ENCODE results near the gene BEX3. TPM values are rescaled to one million over a fixed set of nuclear protein-coding genes. Genes with fewer than 3 reads are reported as not detected.
A peak's percentile ranks its signal among the peaks of the same experiment; 100 is the strongest.
"Not testable (repeated sequence)": the region's sequence is repeated elsewhere in the genome, so short reads cannot be mapped to it uniquely, and the experiment has no call there.

The BEX3 gene
- total RNA-seq, 1 donor from 2014 or later: 158 TPM

GRCh38 chrX:103372886-103373285 is 3.5 kb upstream of the BEX3 start:
- ATAC-seq: no peak
- intact Hi-C loops (cut with DNase I): no loop called here
- no peak for DNase-seq (ENCODE audit: missing footprints)

- DNase-seq (ENCODE audit: missing footprints): no peak
- no peak for ATAC-seq
- intact Hi-C loops (cut with DNase I): no loop called here
Observed at GRCh38 chrX:103373581-103373980, 2.8 kb upstream of the BEX3 start.

- intact Hi-C loops (cut with DNase I): no loop called here
- ATAC-seq (peak; percentile 57), DNase-seq (ENCODE audit: missing footprints) (no peak)
Observed at GRCh38 chrX:103376979-103377324, 614 bp downstream of the BEX3 start.

- ATAC-seq (no peak), DNase-seq (ENCODE audit: missing footprints) (no peak)
- intact Hi-C loops (cut with DNase I): no loop called here
Observed at GRCh38 chrX:103378990-103379389, 2.7 kb downstream of the BEX3 start.

- DNase-seq (ENCODE audit: missing footprints) (no peak), ATAC-seq (no peak)
- intact Hi-C loops (cut with DNase I): no loop called here
Observed at GRCh38 chrX:103382877-103383276, 6.5 kb downstream of the BEX3 start.

GRCh38 chrX:103384672-103385071 is 8.3 kb downstream of the BEX3 start:
- intact Hi-C loops (cut with DNase I): no loop called here
- ATAC-seq: no peak
- DNase-seq (ENCODE audit: missing footprints): no peak

- DNase-seq (ENCODE audit: missing footprints); ATAC-seq; intact Hi-C loops (cut with DNase I): not testable (repeated sequence)
Observed at GRCh38 chrX:103385283-103385830, 9.0 kb downstream of the BEX3 start.

GRCh38 chrX:103386332-103386731 is 10.0 kb downstream of the BEX3 start:
- DNase-seq (ENCODE audit: missing footprints) (no peak), ATAC-seq (no peak)
- intact Hi-C loops (cut with DNase I): no loop called here

GRCh38 chrX:103393487-103393886 is 17.1 kb downstream of the BEX3 start:
- intact Hi-C loops (cut with DNase I): no loop called here
- ATAC-seq (no peak), DNase-seq (ENCODE audit: missing footprints) (no peak)

- intact Hi-C loops (cut with DNase I): no loop called here
- no peak for ATAC-seq
- no peak for DNase-seq (ENCODE audit: missing footprints)
Observed at GRCh38 chrX:103396186-103396585, 19.8 kb downstream of the BEX3 start.

- no peak for ATAC-seq
- no peak for DNase-seq (ENCODE audit: missing footprints)
- intact Hi-C loops (cut with DNase I): no loop called here
Observed at GRCh38 chrX:103396660-103397059, 20.3 kb downstream of the BEX3 start.

- DNase-seq (ENCODE audit: missing footprints) (no peak), ATAC-seq (no peak)
- intact Hi-C loops (cut with DNase I): no loop called here
Observed at GRCh38 chrX:103397707-103398106, 21.4 kb downstream of the BEX3 start.

- intact Hi-C loops (cut with DNase I): no loop called here
- no peak for DNase-seq (ENCODE audit: missing footprints)
- no peak for ATAC-seq
Observed at GRCh38 chrX:103398421-103398864, 22.1 kb downstream of the BEX3 start.

- intact Hi-C loops (cut with DNase I): no loop called here
- ATAC-seq: no peak
- no peak for DNase-seq (ENCODE audit: missing footprints)
Observed at GRCh38 chrX:103399744-103400143, 23.4 kb downstream of the BEX3 start.

GRCh38 chrX:103400931-103401330 is 24.6 kb downstream of the BEX3 start:
- intact Hi-C loops (cut with DNase I): no loop called here
- no peak for ATAC-seq
- no peak for DNase-seq (ENCODE audit: missing footprints)

GRCh38 chrX:103404231-103405008 is 28.1 kb downstream of the BEX3 start:
- ATAC-seq: peak; percentile 39
- peak; percentile 65 for DNase-seq (ENCODE audit: missing footprints)
- intact Hi-C loops (cut with DNase I): no loop called here

GRCh38 chrX:103405009-103405333 is 28.6 kb downstream of the BEX3 start:
- ATAC-seq (no peak), DNase-seq (ENCODE audit: missing footprints) (no peak)
- intact Hi-C loops (cut with DNase I): no loop called here

GRCh38 chrX:103406256-103406655 is 29.9 kb downstream of the BEX3 start:
- DNase-seq (ENCODE audit: missing footprints) (no peak), ATAC-seq (no peak)
- intact Hi-C loops (cut with DNase I): no loop called here

- DNase-seq (ENCODE audit: missing footprints): no peak
- intact Hi-C loops (cut with DNase I): no loop called here
- no peak for ATAC-seq
Observed at GRCh38 chrX:103407776-103408175, 31.4 kb downstream of the BEX3 start.

GRCh38 chrX:103411721-103412120 is 35.4 kb downstream of the BEX3 start:
- intact Hi-C loops (cut with DNase I); ATAC-seq; DNase-seq (ENCODE audit: missing footprints): not testable (repeated sequence)
